H9 (cell line): ENCODE measurements around the gene CALN1. TPM values are rescaled to one million over a fixed set of nuclear protein-coding genes. Genes with fewer than 3 reads are reported as not detected.

Experiments used
- DNase-seq: peaks from one replicate; pipeline ENCODE4 v3.0.0-alpha.2; 2017
- H2AFZ ChIP-seq: one replicate; pipeline ENCODE4 v1.6.1; 2013; ENCODE audit warnings: mild to moderate bottlenecking, low read length, control low read depth, moderate library complexity
- H2AK5ac ChIP-seq: 2 replicates; pipeline ENCODE4 v1.6.1; 2013; ENCODE audit warnings: low read length, control low read depth, mixed read lengths; ENCODE audit not compliant: insufficient read length
- H2BK120ac ChIP-seq: one replicate; pipeline ENCODE4 v1.6.1; 2013; ENCODE audit warnings: low read depth, mild to moderate bottlenecking, low read length, control low read depth, inconsistent platforms; ENCODE audit not compliant: poor library complexity, severe bottlenecking
- H2BK12ac ChIP-seq: 2 replicates; pipeline ENCODE4 v1.6.1; 2013; ENCODE audit warnings: low read length, control low read depth, mixed read lengths, low read depth; ENCODE audit not compliant: insufficient read length
- H2BK15ac ChIP-seq: 2 replicates; pipeline ENCODE4 v1.6.1; 2013; ENCODE audit warnings: low read depth, low read length, control low read depth
- H2BK20ac ChIP-seq: one replicate; pipeline ENCODE4 v1.6.1; 2013; ENCODE audit warnings: low read depth, mild to moderate bottlenecking, low read length, control low read depth, inconsistent platforms; ENCODE audit not compliant: poor library complexity, severe bottlenecking
- H2BK5ac ChIP-seq: 2 replicates; pipeline ENCODE4 v1.6.1; 2013; ENCODE audit warnings: low read length, control low read depth, mixed read lengths; ENCODE audit not compliant: insufficient read length
- H3K14ac ChIP-seq: 2 replicates; pipeline ENCODE4 v1.6.1; 2013; ENCODE audit warnings: low read length, control low read depth; ENCODE audit not compliant: insufficient read depth
- H3K18ac ChIP-seq: 2 replicates; pipeline ENCODE4 v1.6.1; 2013; ENCODE audit warnings: low read depth, mild to moderate bottlenecking, mixed read lengths, low read length, control low read depth; ENCODE audit not compliant: insufficient read length
- H3K23ac ChIP-seq: 2 replicates; pipeline ENCODE4 v1.6.1; 2013; ENCODE audit warnings: low read length, control low read depth, mixed read lengths, low read depth; ENCODE audit not compliant: insufficient read length
- H3K23me2 ChIP-seq: 2 replicates; pipeline ENCODE4 v1.6.1; 2013; ENCODE audit warnings: low read depth, mild to moderate bottlenecking, mixed read lengths, low read length, control low read depth; ENCODE audit not compliant: insufficient read length, poor library complexity, severe bottlenecking
- H3K27ac ChIP-seq: 2 replicates; pipeline ENCODE4 v1.5.1; 2013; ENCODE audit warnings: low read length, control low read depth, mixed read lengths, low read depth; ENCODE audit not compliant: insufficient read length
- H3K27me3 ChIP-seq: 2 replicates; pipeline ENCODE4 v1.6.1; 2013; ENCODE audit warnings: low read length, control low read depth, inconsistent platforms; ENCODE audit not compliant: insufficient read depth
- H3K4ac ChIP-seq: 2 replicates; pipeline ENCODE4 v1.6.1; 2013; ENCODE audit warnings: low read depth, mild to moderate bottlenecking, control low read depth, inconsistent platforms, low read length, moderate library complexity
- H3K4me1 ChIP-seq: 2 replicates; pipeline ENCODE4 v1.6.1; 2013; ENCODE audit warnings: low read length, control low read depth, inconsistent platforms; ENCODE audit not compliant: insufficient read depth
- H3K4me2 ChIP-seq: 2 replicates; pipeline ENCODE4 v1.6.1; 2013; ENCODE audit warnings: low read length, control low read depth, mixed read lengths; ENCODE audit not compliant: insufficient read length, insufficient read depth
- H3K56ac ChIP-seq: 2 replicates; pipeline ENCODE4 v1.6.1; 2013; ENCODE audit warnings: low read depth, mild to moderate bottlenecking, mixed read lengths, low read length, control low read depth; ENCODE audit not compliant: insufficient read length
- H3K79me1 ChIP-seq: 2 replicates; pipeline ENCODE4 v1.6.1; 2013; ENCODE audit warnings: low read depth, mild to moderate bottlenecking, moderate library complexity, low read length, control low read depth, inconsistent platforms; ENCODE audit not compliant: insufficient read depth, poor library complexity, severe bottlenecking
- H3K79me2 ChIP-seq: 2 replicates; pipeline ENCODE4 v1.6.1; 2013; ENCODE audit warnings: low read length, control low read depth, inconsistent platforms; ENCODE audit not compliant: insufficient read depth
- H3K9ac ChIP-seq: 2 replicates; pipeline ENCODE4 v1.6.1; 2013; ENCODE audit warnings: low read length, control low read depth, mixed read lengths; ENCODE audit not compliant: insufficient read length; ENCODE audit errors: extremely low read depth
- H3K9me3 ChIP-seq: one replicate; pipeline ENCODE4 v1.6.1; 2013; ENCODE audit warnings: low read depth, low read length, inconsistent platforms; ENCODE audit not compliant: control insufficient read depth
- H3T11ph ChIP-seq: one replicate; pipeline ENCODE4 v1.6.1; 2013; ENCODE audit warnings: mild to moderate bottlenecking, low read length, control low read depth, inconsistent platforms
- H4K20me1 ChIP-seq: one replicate; pipeline ENCODE4 v1.6.1; 2013; ENCODE audit not compliant: control insufficient read depth, insufficient read length, insufficient read depth
- H4K5ac ChIP-seq: 2 replicates; pipeline ENCODE4 v1.6.1; 2013; ENCODE audit warnings: low read depth, mild to moderate bottlenecking, mixed read lengths, low read length, control low read depth; ENCODE audit not compliant: insufficient read length
- H4K8ac ChIP-seq: replicated peaks from 2 replicates; pipeline ENCODE4 v1.6.1; 2013; ENCODE audit warnings: low read length, control low read depth, mixed read lengths, low read depth; ENCODE audit not compliant: insufficient read length
- H4K91ac ChIP-seq: 2 replicates; pipeline ENCODE4 v1.6.1; 2013; ENCODE audit warnings: low read depth, mild to moderate bottlenecking, moderate library complexity, mixed read lengths, low read length, control low read depth; ENCODE audit not compliant: insufficient read length
- H3K27ac Mint-ChIP-seq, 3 experiments: 2 replicates in 2 of 3; 3 replicates in 1 of 3; pipeline ENCODE4 v1.8.0; 2020 to 2021; ENCODE audit warnings: mixed read lengths in 3 of 3, mild to moderate bottlenecking in 1 of 3, moderate library complexity in 1 of 3
- H3K27me3 Mint-ChIP-seq: 2 replicates; pipeline ENCODE4 v1.8.0; 2021; ENCODE audit warnings: low read depth, mild to moderate bottlenecking, moderate library complexity, mixed read lengths
- H3K36me3 Mint-ChIP-seq, 3 experiments: 2 replicates in 2 of 3; 3 replicates in 1 of 3; pipeline ENCODE4 v1.8.0; 2020 to 2021; ENCODE audit warnings: low read depth in 3 of 3, mixed read lengths in 3 of 3; ENCODE audit not compliant: insufficient read depth in 1 of 3
- H3K4me1 Mint-ChIP-seq, 2 experiments: 2 replicates each; pipeline ENCODE4 v1.8.0; 2020; ENCODE audit warnings: mixed read lengths in 2 of 2
- H3K4me3 Mint-ChIP-seq, 2 experiments: 2 replicates in 1 of 2; 3 replicates in 1 of 2; pipeline ENCODE4 v1.8.0; 2020 to 2021; ENCODE audit warnings: mild to moderate bottlenecking in 2 of 2, mixed read lengths in 2 of 2, moderate library complexity in 1 of 2
- H3K9me3 Mint-ChIP-seq, 2 experiments: 2 replicates in 1 of 2; 3 replicates in 1 of 2; pipeline ENCODE4 v1.8.0; 2020; ENCODE audit warnings: mild to moderate bottlenecking in 2 of 2, mixed read lengths in 2 of 2, moderate library complexity in 1 of 2
- CTCF ChIP-seq: fragments of 200-600 bp; sonication (generic); conservative IDR thresholded peaks from 3 replicates; pipeline ENCODE4 v1.8.0; 2021; ENCODE audit warnings: antibody characterized with exemption, mild to moderate bottlenecking
- WGBS: extraction: QIAGEN DNeasy Blood & Tissue Kit; methylation state at CpG from one replicate; pipeline ENCODE4 v1.1.7; 2013; ENCODE audit warnings: missing lambda C conversion rate, low lambda C conversion rate, mixed read lengths; ENCODE audit not compliant: insufficient read length; ENCODE audit errors: extremely low coverage; 5-methylcytosine and 5-hydroxymethylcytosine counted together
- total RNA-seq: library from RNA; stranded (reverse); gene quantifications from 2 replicates; pipeline ENCODE4 v1.2.1, GENCODE V29; 2021

The CALN1 gene
- total RNA-seq, 1 experiment from 2014 or later: 2.8 TPM

GRCh38 chr7:72429316-72429715 is 17.2 kb upstream of the CALN1 start:
- H3K4me1 ChIP-seq: no peaks in the 10 kb centered on the region
- Mint-ChIP-seq H3K9me3 (no peaks in the 10 kb centered on the region), H3K4me3 (no peak overlapping the region), H3K27me3 (peaks cover 4% of the 10 kb centered on the region), H3K27ac (no peak overlapping the region), H3K36me3 (no peaks in the 10 kb centered on the region), H3K4me1 (peaks cover 0 to 2% of the 10 kb centered on the region in 2 experiments; a peak in 1 of 4 replicates)
- no peak overlapping the region for H4K8ac ChIP-seq
- no peak overlapping the region for H2BK120ac ChIP-seq
- H3K4ac ChIP-seq: no peak overlapping the region
- H2BK5ac ChIP-seq: no peak overlapping the region
- H3K56ac ChIP-seq: no peak overlapping the region
- no peak for TF ChIP-seq CTCF
- H2AFZ ChIP-seq: no peak overlapping the region
- H2BK20ac ChIP-seq: no peak overlapping the region
- H3K14ac ChIP-seq: no peak overlapping the region
- H3K79me2 ChIP-seq: no peaks in the 10 kb centered on the region
- no peak for DNase-seq
- H3K79me1 ChIP-seq: no peaks in the 10 kb centered on the region
- H4K5ac ChIP-seq: no peak overlapping the region
- no peaks in the 10 kb centered on the region for H3K23me2 ChIP-seq
- H3K27me3 ChIP-seq: no peaks in the 10 kb centered on the region
- H3T11ph ChIP-seq: no peak overlapping the region
- H3K23ac ChIP-seq: no peak overlapping the region
- no peak overlapping the region for H2AK5ac ChIP-seq
- no peak overlapping the region for H4K91ac ChIP-seq
- no peak overlapping the region for H2BK12ac ChIP-seq
- H3K18ac ChIP-seq: no peak overlapping the region
- no peaks in the 10 kb centered on the region for H3K9me3 ChIP-seq
- no peaks in the 10 kb centered on the region for H4K20me1 ChIP-seq
- no peak overlapping the region for H3K9ac ChIP-seq
- WGBS: no CpG with 5 or more reads among the region's 5 CpGs
- H2BK15ac ChIP-seq: no peak overlapping the region
- H3K4me2 ChIP-seq: no peak overlapping the region
- no peak overlapping the region for H3K27ac ChIP-seq
